SJCRH30 (cell line): ENCODE results near the gene TEDC1. TPM values are rescaled to one million over a fixed set of nuclear protein-coding genes. Genes with fewer than 3 reads are reported as not detected.
A peak's percentile ranks its signal among the peaks of the same experiment; 100 is the strongest.

Source experiments
- DNase-seq, 2 experiments: peaks; one replicate each; pipeline ENCODE4 v3.0.0-alpha.2; 2015 to 2020
- H3K27ac ChIP-seq: fragments of 250-450 bp; sonication (Bioruptor Pico); 2 replicates; pipeline ENCODE4 v1.5.1; 2020; ENCODE audit warnings: mild to moderate bottlenecking, moderate library complexity
- H3K27me3 ChIP-seq: fragments of 250-450 bp; sonication (Bioruptor Pico); 2 replicates; pipeline ENCODE4 v1.5.1; 2020; ENCODE audit warnings: mild to moderate bottlenecking, moderate library complexity
- H3K36me3 ChIP-seq: fragments of 250-450 bp; sonication (Bioruptor Pico); 2 replicates; pipeline ENCODE4 v1.5.1; 2020; ENCODE audit warnings: mild to moderate bottlenecking, moderate library complexity
- H3K4me1 ChIP-seq: fragments of 250-450 bp; sonication (Bioruptor Pico); 2 replicates; pipeline ENCODE4 v1.5.1; 2020; ENCODE audit warnings: mild to moderate bottlenecking, moderate library complexity
- H3K4me3 ChIP-seq: fragments of 250-450 bp; sonication (Bioruptor Pico); 2 replicates; pipeline ENCODE4 v1.5.1; 2020; ENCODE audit warnings: mild to moderate bottlenecking, moderate library complexity
- H3K9me3 ChIP-seq: fragments of 250-450 bp; sonication (Bioruptor Pico); replicated peaks from 2 replicates; pipeline ENCODE4 v1.5.1; 2020; ENCODE audit warnings: mild to moderate bottlenecking, moderate library complexity
- total RNA-seq: library from RNA; depleted of rRNA; stranded (reverse); fragments of >200 nt; shearing (Covaris generic); gene quantifications from 2 replicates; pipeline ENCODE4 v1.2.3, GENCODE V29; 2014

TEDC1 gene
- total RNA-seq, 1 experiment from 2014 or later = 37.4 TPM

GRCh38 chr14:105525861-105526775, 35.1 kb downstream of the TEDC1 start, which contains the start of gene TMEM121:
Gene TMEM121, plus strand, starts transcription at chr14:105526583. Its CDS starts 2,252 bp downstream, at chr14:105528835.
- no peaks in the 10 kb centered on the region for H3K36me3 ChIP-seq
- no peak within 1 kb of the TSS for H3K27ac ChIP-seq
- peak within 1 kb of the TSS; percentile 86 for H3K4me3 ChIP-seq
- no peaks in the 10 kb centered on the region for H3K9me3 ChIP-seq
- H3K27me3 ChIP-seq = peaks cover 21% of the 10 kb centered on the region
- H3K4me1 ChIP-seq = peaks cover 5% of the 10 kb centered on the region; the same call in 1 of the 2 replicates
- DNase-seq = peak in 1 of 2 experiments; percentile 48

DNA sequence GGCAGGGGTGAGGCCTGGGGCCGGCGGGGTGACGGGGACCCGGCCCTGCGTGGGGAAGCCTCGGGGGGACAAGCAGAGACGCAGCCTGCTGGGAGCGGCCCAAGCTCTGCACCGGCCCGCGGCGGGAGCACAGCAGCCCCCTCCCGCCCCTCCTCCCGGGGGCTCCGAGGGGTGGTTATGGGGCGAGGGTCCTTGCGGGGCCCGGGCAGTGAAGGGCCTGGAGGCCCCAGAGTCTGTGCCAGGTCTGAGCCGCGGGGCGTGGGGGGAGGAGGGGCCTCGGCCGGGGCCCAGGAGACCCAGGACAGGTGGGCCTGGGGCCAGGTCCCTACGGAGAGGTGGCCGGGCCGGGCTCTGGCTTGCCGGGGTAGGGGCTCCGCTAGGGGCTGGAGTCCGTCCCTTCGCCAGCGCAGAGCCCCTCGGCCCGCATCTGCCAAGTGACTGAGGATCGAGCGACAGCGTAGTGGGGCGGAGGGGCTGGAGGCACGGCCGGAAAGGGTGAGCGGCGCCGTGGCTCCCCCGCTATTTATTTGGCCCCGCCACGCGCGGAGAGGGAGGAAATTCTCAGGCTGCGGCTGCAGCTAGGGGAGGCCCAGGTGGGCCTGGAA, 35.8 kb downstream of the TEDC1 start:
- peak overlapping the region; percentile 86 for H3K4me3 ChIP-seq
- H3K36me3 ChIP-seq = no peaks in the 10 kb centered on the region
- H3K9me3 ChIP-seq = no peaks in the 10 kb centered on the region
- peaks cover 21% of the 10 kb centered on the region for H3K27me3 ChIP-seq
- H3K4me1 ChIP-seq = peaks cover 5% of the 10 kb centered on the region; the same call in 1 of the 2 replicates
- DNase-seq = no peak
- no peak overlapping the region for H3K27ac ChIP-seq

DNA sequence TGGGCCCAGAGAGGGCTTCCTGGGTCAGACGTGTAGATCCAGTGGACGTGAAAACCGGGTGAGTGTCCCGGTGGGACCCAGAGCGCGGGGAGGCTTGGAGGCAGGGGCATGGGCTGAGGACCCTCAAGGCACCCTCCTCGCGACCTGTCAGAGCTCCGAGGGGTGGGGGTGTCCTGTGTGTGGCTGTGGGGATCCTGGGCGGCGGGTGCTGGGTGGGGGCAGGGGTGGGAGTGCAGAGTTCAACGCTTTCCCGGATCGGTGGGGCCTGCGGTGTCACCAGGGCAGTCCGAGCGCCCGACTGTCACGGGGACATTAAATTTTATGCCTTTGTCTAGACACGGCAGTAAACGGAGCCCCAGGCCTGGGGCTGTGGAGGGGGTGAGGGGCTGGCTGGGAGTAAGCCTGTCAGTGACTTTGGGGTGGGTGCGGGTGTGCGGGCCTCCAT, 36.4 kb downstream of the TEDC1 start:
- Histone ChIP-seq H3K27ac (no peak overlapping the region), H3K9me3 (no peaks in the 10 kb centered on the region), H3K36me3 (no peaks in the 10 kb centered on the region), H3K27me3 (peaks cover 21% of the 10 kb centered on the region), H3K4me1 (peaks cover 5% of the 10 kb centered on the region; the same call in 1 of the 2 replicates), H3K4me3 (peak overlapping the region; percentile 86)
- DNase-seq = no peak

DNA sequence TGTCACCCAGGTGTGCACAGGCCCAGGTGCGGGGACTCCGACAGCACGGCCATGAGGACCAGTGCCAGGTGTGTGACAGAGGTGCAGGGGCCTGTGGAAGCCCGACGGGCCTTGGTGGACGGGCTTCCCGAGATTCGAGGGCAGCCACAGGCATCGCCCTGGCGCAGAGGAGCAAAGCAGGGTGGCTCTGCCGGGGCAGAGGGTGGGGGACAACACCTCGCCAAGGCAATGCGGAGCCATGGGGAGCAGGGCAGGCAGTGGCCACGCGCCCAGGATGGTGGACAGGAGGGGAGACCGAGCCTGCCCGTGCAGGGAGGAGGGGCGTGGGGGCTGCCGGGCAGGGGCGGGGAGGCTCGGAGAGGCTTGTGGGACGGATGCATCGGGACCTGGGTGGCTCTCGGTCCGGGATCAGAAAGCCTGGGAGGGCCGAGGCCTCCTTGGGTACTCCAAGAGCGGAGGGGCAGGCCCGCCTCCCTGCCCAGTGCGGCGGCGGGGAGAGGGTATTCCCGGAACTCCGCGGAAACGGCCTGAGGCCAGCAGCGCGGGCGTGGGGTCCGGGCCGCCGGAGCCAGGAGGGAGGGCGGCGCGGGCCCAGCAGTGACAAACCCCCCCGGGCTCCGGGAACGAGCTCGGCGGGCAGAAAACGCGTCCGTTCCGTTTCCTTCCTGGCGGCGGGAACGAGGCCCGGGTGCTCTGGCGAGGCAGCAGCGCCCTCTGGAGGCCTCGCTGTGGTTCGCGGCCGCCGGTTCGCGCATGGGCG, 37.0 kb downstream of the TEDC1 start:
- Histone ChIP-seq H3K4me3 (peak overlapping the region; percentile 86), H3K36me3 (no peaks in the 10 kb centered on the region), H3K27me3 (peaks cover 21% of the 10 kb centered on the region), H3K9me3 (no peaks in the 10 kb centered on the region), H3K27ac (peak overlapping the region; percentile 53; the same call in 1 of the 2 replicates), H3K4me1 (peaks cover 5% of the 10 kb centered on the region; the same call in 1 of the 2 replicates)
- DNase-seq = peak; percentile 77 to 86

DNA sequence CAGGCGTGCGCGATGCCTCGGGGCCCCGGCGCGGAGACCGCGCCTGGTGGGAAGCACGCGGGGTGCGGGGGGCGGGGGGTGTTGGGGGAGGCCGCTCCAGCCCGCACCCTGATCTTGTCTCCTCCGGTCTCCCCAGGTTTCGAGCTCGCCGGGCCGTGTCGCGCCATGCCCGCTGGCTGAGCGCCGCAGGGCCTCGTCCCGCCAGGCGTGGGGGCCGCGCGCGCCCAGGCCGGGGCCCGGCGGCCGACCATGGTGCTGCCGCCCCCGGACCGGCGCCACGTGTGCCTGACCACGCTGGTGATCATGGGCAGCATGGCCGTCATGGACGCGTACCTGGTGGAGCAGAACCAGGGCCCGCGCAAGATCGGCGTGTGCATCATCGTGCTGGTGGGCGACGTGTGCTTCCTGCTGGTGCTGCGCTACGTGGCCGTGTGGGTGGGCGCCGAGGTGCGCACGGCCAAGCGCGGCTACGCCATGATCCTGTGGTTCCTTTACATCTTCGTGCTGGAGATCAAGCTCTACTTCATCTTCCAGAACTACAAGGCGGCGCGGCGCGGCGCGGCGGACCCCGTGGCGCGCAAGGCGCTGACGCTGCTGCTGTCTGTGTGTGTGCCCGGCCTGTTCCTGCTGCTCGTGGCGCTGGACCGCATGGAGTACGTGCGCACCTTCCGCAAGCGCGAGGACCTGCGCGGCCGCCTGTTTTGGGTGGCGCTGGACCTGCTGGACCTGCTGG, 37.7 kb downstream of the TEDC1 start:
- no peak for DNase-seq
- H3K4me1 ChIP-seq = peaks cover 5% of the 10 kb centered on the region; the same call in 1 of the 2 replicates
- H3K9me3 ChIP-seq = no peaks in the 10 kb centered on the region
- no peak overlapping the region for H3K27ac ChIP-seq
- peak overlapping the region; percentile 86 for H3K4me3 ChIP-seq
- no peaks in the 10 kb centered on the region for H3K36me3 ChIP-seq
- peaks cover 21% of the 10 kb centered on the region for H3K27me3 ChIP-seq

DNA sequence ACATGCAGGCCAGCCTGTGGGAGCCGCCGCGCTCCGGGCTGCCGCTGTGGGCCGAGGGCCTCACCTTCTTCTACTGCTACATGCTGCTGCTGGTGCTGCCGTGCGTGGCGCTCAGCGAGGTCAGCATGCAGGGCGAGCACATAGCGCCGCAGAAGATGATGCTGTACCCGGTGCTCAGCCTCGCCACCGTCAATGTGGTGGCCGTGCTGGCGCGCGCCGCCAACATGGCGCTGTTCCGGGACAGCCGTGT, 38.2 kb downstream of the TEDC1 start:
- peaks cover 5% of the 10 kb centered on the region; the same call in 1 of the 2 replicates for H3K4me1 ChIP-seq
- no peak overlapping the region for H3K4me3 ChIP-seq
- no peaks in the 10 kb centered on the region for H3K36me3 ChIP-seq
- no peak for DNase-seq
- no peaks in the 10 kb centered on the region for H3K9me3 ChIP-seq
- H3K27me3 ChIP-seq = peaks cover 25% of the 10 kb centered on the region
- H3K27ac ChIP-seq = no peak overlapping the region

- peaks cover 27% of the 10 kb centered on the region for H3K27me3 ChIP-seq
- no peak for DNase-seq
- no peaks in the 10 kb centered on the region for H3K9me3 ChIP-seq
- H3K4me3 ChIP-seq = no peak overlapping the region
- no peak overlapping the region for H3K27ac ChIP-seq
- no peaks in the 10 kb centered on the region for H3K36me3 ChIP-seq
- H3K4me1 ChIP-seq = peaks cover 5% of the 10 kb centered on the region; the same call in 1 of the 2 replicates
Measured at GRCh38 chr14:105529569-105530284, 38.7 kb downstream of the TEDC1 start.

DNA sequence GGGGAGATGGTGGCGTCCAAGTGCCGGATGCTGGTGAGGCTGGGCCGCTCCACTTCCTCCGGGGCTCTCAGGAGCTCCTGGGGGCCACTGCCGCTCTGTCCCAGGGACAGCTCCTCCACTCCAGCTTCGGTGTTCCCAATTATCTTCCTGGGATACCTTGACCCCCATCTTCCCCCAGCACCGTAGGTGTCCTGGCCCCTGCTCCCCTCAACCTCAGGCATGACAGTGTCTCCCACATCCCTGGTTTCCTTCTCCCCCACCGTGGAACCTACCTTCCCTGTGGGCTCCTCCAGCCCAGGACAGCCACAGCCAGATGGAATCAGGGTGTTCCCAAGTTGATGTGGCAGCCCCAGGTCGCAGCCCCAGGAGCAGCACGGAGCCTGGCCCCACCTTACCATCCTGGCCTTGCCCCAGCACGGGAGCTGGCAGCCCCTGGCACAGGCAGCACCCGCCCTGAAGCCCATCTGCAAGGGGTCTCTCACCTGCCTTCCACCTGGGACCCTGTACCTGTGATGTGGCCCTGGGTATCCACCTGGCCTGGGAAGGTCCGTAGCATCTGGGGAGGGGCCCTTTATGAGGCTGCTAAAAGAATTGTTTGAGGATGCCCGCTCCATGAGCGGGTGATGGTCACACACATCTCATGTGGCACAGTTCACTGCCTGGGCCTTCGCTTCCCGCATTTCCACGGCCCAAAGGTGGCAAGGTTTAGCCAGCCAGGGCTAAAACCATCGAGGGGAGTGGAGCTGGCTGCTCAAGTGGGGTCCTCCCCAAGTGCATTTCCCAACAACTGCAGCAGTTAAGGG, 39.4 kb downstream of the TEDC1 start:
- Histone ChIP-seq H3K27ac (no peak overlapping the region), H3K36me3 (no peaks in the 10 kb centered on the region), H3K4me1 (peaks cover 5% of the 10 kb centered on the region; the same call in 1 of the 2 replicates), H3K4me3 (no peak overlapping the region), H3K27me3 (peaks cover 25% of the 10 kb centered on the region), H3K9me3 (no peaks in the 10 kb centered on the region)
- no peak for DNase-seq

GRCh38 chr14:105531088-105531893, 40.2 kb downstream of the TEDC1 start:
- Histone ChIP-seq H3K36me3 (no peaks in the 10 kb centered on the region), H3K4me1 (peaks cover 5% of the 10 kb centered on the region; the same call in 1 of the 2 replicates), H3K9me3 (no peaks in the 10 kb centered on the region), H3K4me3 (no peak overlapping the region), H3K27me3 (peaks cover 18% of the 10 kb centered on the region), H3K27ac (no peak overlapping the region)
- DNase-seq = no peak

GRCh38 chr14:105531894-105532623, 41.0 kb downstream of the TEDC1 start:
- Histone ChIP-seq H3K4me1 (peaks cover 2% of the 10 kb centered on the region; the same call in 1 of the 2 replicates), H3K9me3 (no peaks in the 10 kb centered on the region), H3K27me3 (peaks cover 18% of the 10 kb centered on the region), H3K27ac (no peak overlapping the region), H3K4me3 (no peak overlapping the region), H3K36me3 (no peaks in the 10 kb centered on the region)
- no peak for DNase-seq

DNA sequence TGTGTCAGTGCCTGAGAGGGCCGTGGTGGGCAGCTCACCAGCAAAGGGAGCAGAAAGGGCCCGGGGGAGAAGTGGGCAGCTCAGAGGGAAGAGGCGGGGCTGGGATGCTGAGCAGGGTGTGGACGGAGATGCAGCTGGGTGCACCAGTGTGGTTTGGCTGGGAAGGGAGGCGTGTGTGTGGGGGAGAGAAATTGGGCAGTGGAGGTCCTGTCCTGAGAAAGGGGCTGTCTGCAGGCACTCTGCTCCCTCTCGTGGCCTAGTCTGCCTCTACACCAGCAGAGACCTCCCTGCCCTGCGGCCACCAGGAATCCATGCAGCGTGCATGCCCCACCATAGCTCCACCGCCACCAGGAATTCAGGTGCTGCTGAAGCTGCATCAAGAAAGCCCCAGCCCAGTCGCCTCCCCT, 41.7 kb downstream of the TEDC1 start:
- peaks cover 14% of the 10 kb centered on the region for H3K27me3 ChIP-seq
- H3K9me3 ChIP-seq = no peaks in the 10 kb centered on the region
- H3K27ac ChIP-seq = no peak overlapping the region
- H3K36me3 ChIP-seq = no peaks in the 10 kb centered on the region
- peak; percentile 64 to 68 for DNase-seq
- H3K4me1 ChIP-seq = no peaks in the 10 kb centered on the region
- H3K4me3 ChIP-seq = no peak overlapping the region

GRCh38 chr14:105533391-105533790, 42.3 kb downstream of the TEDC1 start:
- no peaks in the 10 kb centered on the region for H3K9me3 ChIP-seq
- H3K4me1 ChIP-seq = no peaks in the 10 kb centered on the region
- H3K27ac ChIP-seq = no peak overlapping the region
- DNase-seq = no peak
- no peak overlapping the region for H3K4me3 ChIP-seq
- H3K36me3 ChIP-seq = no peaks in the 10 kb centered on the region
- peaks cover 12% of the 10 kb centered on the region for H3K27me3 ChIP-seq
